Adipocyte (in vitro differentiated cells): ENCODE measurements around the gene PSMB9.

Experiments
- DNase-seq: peaks from one replicate; pipeline ENCODE4 v3.0.0-alpha.2; 2015; ENCODE audit warnings: low read depth
- H3K27me3 ChIP-seq: replicated peaks from 2 replicates; pipeline ENCODE4 v1.7.0; 2013; ENCODE audit warnings: mild to moderate bottlenecking, low read length, moderate library complexity; ENCODE audit not compliant: control insufficient read depth, insufficient read depth
- H3K36me3 ChIP-seq: 2 replicates; pipeline ENCODE4 v1.7.0; 2013; ENCODE audit warnings: low read length, mild to moderate bottlenecking, moderate library complexity; ENCODE audit not compliant: control insufficient read depth, insufficient read depth, severe bottlenecking
- H3K4me1 ChIP-seq: 2 replicates; pipeline ENCODE4 v1.7.0; 2013; ENCODE audit warnings: mild to moderate bottlenecking, low read length, moderate library complexity; ENCODE audit not compliant: control insufficient read depth, insufficient read depth
- H3K4me3 ChIP-seq: 2 replicates; pipeline ENCODE4 v1.7.0; 2013; ENCODE audit warnings: mild to moderate bottlenecking, low read length, moderate library complexity
- H3K9ac ChIP-seq: 2 replicates; pipeline ENCODE4 v1.7.0; 2013; ENCODE audit warnings: mild to moderate bottlenecking, low read length, moderate library complexity
- H3K9me3 ChIP-seq: 2 replicates; pipeline ENCODE4 v1.7.0; 2013; ENCODE audit warnings: mild to moderate bottlenecking, low read length, moderate library complexity; ENCODE audit not compliant: control insufficient read depth

The PSMB9 gene

DNA sequence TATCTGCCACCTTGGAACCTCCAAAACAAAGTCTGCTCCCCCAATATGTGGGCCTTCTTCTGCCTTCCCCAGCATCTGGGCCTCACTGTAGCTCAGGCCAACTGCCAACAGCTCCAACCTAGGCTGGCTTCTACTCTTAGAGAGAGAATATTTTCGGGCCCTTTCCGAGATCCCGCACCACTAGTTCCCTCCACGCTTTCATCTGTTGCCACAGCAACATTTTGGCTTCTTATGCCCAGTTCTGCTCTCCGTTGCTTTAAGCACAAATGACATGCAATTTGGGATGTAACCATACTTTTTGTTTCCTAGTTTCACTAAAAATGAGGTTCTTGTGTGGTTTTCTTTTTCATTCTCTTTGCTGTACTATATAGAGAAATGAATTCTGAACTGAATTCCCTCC lies 33.6 kb downstream of the PSMB9 start:
- Histone ChIP-seq H3K9me3 (no peaks in the 10 kb centered on the region), H3K4me3 (peak overlapping the region; percentile 31), H3K27me3 (no peaks in the 10 kb centered on the region), H3K36me3 (no peaks in the 10 kb centered on the region), H3K4me1 (peaks cover 47% of the 10 kb centered on the region), H3K9ac (peak overlapping the region; percentile 11)
- DNase-seq: no peak

DNA sequence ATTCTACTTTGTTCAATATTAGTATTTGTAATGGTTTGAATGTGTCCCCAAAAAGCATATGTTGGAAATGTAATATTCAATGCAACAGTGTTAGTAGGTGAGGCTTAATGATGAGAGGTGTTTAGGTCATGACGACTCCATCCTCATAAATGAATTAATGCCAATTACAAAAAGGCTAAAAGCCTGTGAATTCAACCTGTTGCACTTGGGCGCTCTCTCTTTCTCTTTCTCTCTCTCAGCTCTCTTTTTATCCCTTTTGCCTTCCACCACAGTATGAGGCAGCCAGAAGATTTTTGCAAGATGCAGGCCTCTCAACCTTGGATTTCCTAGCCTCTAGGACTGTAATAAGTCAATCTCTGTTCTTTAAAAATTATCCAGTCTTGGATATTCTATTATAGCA lies 34.6 kb downstream of the PSMB9 start:
- no peaks in the 10 kb centered on the region for H3K27me3 ChIP-seq

DNA sequence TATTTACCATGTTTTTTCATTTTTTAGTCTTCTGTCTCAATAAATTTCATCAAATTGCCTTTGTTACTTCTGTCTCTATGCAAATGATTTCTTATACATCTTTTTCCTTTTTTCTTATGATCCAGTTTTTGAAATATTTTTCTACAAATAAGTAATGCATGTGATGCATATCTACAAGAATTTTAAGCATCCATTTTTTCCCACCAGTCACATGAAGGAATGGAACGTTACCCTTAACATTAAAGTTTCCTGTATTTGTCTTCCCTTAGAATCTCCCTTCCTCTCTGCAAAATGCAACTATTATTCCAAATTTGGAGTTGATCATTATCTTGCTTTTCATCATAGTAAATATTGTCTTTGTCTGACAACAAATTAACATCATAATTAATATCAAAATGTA lies 35.5 kb downstream of the PSMB9 start:
- Histone ChIP-seq H3K4me1 (peaks cover 32% of the 10 kb centered on the region), H3K4me3 (no peak overlapping the region)
- peak; percentile 41 for DNase-seq

More for the DNA sequence above, 34.6 kb downstream of the PSMB9 start:
- Histone ChIP-seq H3K9ac (no peak overlapping the region), H3K9me3 (no peaks in the 10 kb centered on the region), H3K4me1 (peaks cover 39% of the 10 kb centered on the region), H3K36me3 (no peaks in the 10 kb centered on the region), H3K4me3 (no peak overlapping the region)
- DNase-seq: no peak

DNA sequence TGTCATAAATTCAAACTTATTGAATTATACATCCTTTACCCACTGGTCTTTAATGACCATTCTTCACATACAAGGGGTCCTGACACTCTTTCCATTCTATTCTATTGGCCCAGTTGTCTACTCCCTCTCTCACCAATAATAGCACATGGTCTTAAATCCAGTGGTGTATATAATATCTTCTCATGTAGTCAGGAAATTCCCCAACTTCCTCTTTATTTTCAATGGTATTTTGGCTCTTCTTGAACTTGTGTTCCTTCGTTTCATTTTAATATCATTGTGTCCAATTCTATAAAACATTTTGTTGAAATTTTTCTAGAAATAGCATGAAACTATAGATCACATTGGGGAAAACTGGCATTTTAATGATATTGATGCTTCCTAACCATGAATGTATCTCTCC lies 36.8 kb downstream of the PSMB9 start:
- no peaks in the 10 kb centered on the region for H3K9me3 ChIP-seq
- no peak overlapping the region for H3K4me3 ChIP-seq
- no peaks in the 10 kb centered on the region for H3K36me3 ChIP-seq
- H3K4me1 ChIP-seq: peaks cover 34% of the 10 kb centered on the region
- no peak for DNase-seq
- no peak overlapping the region for H3K9ac ChIP-seq
- no peaks in the 10 kb centered on the region for H3K27me3 ChIP-seq

More for the DNA sequence above, 35.5 kb downstream of the PSMB9 start:
- H3K36me3 ChIP-seq: no peaks in the 10 kb centered on the region
- H3K9me3 ChIP-seq: no peaks in the 10 kb centered on the region
- H3K9ac ChIP-seq: no peak overlapping the region
- no peaks in the 10 kb centered on the region for H3K27me3 ChIP-seq

DNA sequence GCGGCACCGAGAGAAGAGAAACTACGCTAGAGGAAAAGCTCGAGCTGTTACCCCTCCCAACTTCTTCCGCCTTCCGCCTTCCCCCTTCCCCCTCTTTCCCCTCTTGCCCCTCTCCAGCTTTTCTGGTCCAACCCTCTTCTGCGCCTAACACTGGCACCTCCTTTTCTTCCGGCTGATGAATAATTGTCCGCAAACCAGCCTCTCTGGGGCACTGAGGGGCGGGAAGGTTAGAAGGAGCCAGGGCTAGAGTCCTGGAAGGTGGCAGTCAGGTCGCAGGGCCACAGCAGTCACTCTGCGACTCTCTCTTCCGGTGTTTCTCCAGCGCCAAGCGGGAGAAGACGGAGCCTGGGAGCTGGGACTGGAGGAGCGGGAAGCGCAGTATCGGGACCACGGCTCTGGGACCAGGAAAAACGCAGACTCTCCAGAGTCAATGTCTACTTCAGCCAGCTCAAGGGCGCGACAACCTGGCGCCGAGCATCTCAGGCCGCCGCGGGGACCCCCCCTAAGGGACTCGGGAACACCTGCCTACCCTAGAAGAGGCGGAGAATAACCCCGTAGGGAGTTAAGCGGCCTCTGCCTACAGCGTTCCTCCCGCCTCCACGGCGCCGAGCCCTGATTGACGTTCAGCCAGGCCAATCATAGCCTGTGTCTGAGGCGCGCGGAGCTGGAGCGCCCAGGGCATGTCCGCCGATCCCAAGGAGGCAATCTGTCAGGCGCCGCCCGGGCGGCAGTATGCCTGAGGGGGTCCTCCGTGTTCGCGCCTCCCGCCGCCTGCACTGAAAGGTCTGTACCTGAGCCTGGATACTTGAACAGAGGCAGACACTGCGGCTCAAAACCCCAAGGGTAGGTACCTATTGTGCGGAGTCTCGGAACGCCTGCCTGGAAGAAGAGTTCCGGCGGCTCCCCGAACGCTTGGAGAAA lies 40.4 kb downstream of the PSMB9 start:
- Histone ChIP-seq H3K36me3 (no peaks in the 10 kb centered on the region), H3K27me3 (no peaks in the 10 kb centered on the region), H3K4me1 (peaks cover 14% of the 10 kb centered on the region), H3K4me3 (peak overlapping the region; percentile 94), H3K9me3 (no peaks in the 10 kb centered on the region), H3K9ac (peak overlapping the region; percentile 85)
- DNase-seq: peak; percentile 96

DNA sequence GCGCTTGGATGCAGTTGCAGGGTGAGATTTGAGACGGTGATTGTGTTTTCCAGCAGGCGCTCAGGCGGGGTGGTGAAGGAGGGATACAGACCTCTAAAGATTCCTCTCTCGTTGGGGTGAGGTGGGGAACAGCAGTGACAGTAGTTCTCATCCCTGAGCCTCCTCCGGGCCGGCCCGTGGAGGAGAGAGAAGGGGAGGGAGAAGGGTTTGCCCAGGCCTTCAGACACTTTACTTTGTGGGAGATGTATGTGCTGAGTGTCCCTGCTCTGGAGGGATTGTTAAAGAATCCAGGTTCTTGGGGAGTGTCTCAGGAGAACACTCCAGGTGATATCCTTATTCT lies 41.0 kb downstream of the PSMB9 start:
- H3K27me3 ChIP-seq: no peaks in the 10 kb centered on the region
- peak overlapping the region; percentile 85 for H3K9ac ChIP-seq
- no peak for DNase-seq
- H3K4me1 ChIP-seq: peaks cover 14% of the 10 kb centered on the region
- peak overlapping the region; percentile 94 for H3K4me3 ChIP-seq
- no peaks in the 10 kb centered on the region for H3K9me3 ChIP-seq
- H3K36me3 ChIP-seq: no peaks in the 10 kb centered on the region

DNA sequence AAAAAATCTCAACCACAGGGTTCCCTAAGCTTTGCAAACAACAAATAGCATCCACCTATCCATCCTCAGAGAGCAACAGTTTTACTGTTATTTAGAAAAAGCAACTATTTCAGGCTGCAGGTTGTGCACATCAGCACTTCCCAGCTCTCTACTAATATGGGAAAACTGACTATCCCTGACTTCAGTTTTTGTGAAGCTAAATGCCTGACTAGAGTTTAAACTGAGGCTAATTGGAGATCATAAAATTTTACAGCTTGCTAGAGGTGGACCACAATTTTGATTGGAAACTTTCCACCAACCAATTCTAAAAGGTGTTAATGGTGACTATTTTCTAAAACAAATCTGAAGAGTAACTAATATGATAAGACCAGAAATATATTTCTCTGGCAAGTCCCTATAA lies 50.0 kb downstream of the PSMB9 start:
- no peak overlapping the region for H3K4me3 ChIP-seq
- no peak for DNase-seq
- no peak overlapping the region for H3K9ac ChIP-seq
- H3K27me3 ChIP-seq: no peaks in the 10 kb centered on the region
- H3K36me3 ChIP-seq: peaks cover 3% of the 10 kb centered on the region
- peaks cover 3% of the 10 kb centered on the region for H3K4me1 ChIP-seq
- H3K9me3 ChIP-seq: no peaks in the 10 kb centered on the region

DNA sequence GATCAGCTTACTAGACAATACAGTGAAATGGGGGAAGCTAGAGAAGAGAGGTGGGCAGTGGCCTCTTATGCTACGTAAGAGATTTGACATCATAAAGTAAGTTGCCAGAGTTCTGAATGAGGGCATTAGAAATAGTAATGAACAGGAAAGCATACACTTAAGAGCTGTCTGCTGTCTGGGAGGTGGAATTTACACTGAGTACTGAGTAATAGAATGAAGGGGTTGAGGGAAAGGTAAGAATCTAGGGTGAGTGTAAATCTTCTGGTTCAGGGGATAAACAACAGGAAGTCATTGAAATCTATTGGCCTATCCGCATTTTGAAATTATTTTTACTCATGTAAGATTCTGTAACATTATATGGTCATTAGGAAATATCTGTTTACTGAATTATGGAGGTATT lies 51.1 kb downstream of the PSMB9 start:
- peaks cover 3% of the 10 kb centered on the region for H3K4me1 ChIP-seq
- H3K9me3 ChIP-seq: no peaks in the 10 kb centered on the region
- H3K4me3 ChIP-seq: no peak overlapping the region
- H3K9ac ChIP-seq: no peak overlapping the region
- no peaks in the 10 kb centered on the region for H3K27me3 ChIP-seq
- peak; percentile 12 for DNase-seq
- peaks cover 3% of the 10 kb centered on the region for H3K36me3 ChIP-seq

DNA sequence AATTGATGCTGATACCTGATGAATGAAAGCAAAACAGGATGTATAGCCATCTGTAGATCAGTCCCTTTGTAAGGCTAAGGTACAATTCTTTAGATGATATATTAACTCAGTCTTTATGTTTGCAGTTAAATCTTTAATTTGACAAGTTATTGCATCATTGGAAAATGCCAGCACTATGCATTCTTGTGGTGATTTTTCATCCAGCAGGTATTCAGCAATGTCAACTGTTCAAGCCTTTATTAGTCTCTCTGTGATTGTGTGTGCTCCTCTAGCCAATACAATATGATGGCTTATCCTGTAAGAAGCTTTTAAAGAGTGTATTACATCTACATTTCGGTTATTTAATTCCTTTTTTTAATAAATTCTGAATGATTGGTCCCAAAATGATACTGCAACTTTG lies 52.5 kb downstream of the PSMB9 start:
- DNase-seq: peak; percentile 60
- H3K9ac ChIP-seq: no peak overlapping the region
- H3K4me1 ChIP-seq: peaks cover 3% of the 10 kb centered on the region
- H3K9me3 ChIP-seq: no peaks in the 10 kb centered on the region
- no peaks in the 10 kb centered on the region for H3K36me3 ChIP-seq
- H3K4me3 ChIP-seq: no peak overlapping the region
- H3K27me3 ChIP-seq: no peaks in the 10 kb centered on the region

DNA sequence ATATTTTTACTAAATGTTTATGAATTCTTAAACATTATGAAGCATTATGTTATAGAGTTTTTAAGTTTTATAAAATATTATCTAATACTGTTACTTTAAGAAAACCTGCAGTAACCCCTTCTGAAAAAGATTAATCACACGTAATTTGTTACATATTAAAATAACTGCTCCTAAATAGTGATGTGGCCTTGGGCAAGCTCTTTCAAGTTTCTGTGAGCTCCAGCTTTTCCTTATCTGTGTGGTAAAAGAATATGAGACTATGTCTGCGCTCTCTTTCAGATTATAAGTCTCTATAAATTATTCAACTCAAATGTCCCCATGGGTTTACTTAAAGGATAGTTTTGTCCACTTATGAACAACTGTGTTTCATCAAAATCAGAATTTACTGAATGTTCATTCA lies 54.9 kb downstream of the PSMB9 start:
- Histone ChIP-seq H3K27me3 (no peaks in the 10 kb centered on the region), H3K4me1 (peaks cover 3% of the 10 kb centered on the region), H3K36me3 (no peaks in the 10 kb centered on the region), H3K4me3 (no peak overlapping the region), H3K9me3 (no peaks in the 10 kb centered on the region), H3K9ac (no peak overlapping the region)
- DNase-seq: no peak
